Measurements from ENCODE around the gene CORO2B. TPM values are rescaled to one million over a fixed set of nuclear protein-coding genes. Genes with fewer than 3 reads are reported as not detected.

The CORO2B gene
- polyA plus RNA-seq, 1 donor from 2014 or later: 15.1 TPM

GRCh38 chr15:68650901-68651709 lies 72.3 kb downstream of the CORO2B start:
- Histone ChIP-seq H3F3A (ENCODE audit: insufficient read depth, low read length, poor library complexity, severe bottlenecking) (no peaks in the 10 kb centered on the region), H3K79me2 (replicated peaks; ENCODE audit: insufficient read depth, low read length) (no peaks in the 10 kb centered on the region), H3K36me3 (ENCODE audit: insufficient read depth, low read length) (no peaks in the 10 kb centered on the region), H3K27me3 (ENCODE audit: insufficient read depth, low read depth, low read length) (no peaks in the 10 kb centered on the region), H3K9ac (ENCODE audit: low read length) (no peak overlapping the region), H3K4me3 (ENCODE audit: low read length) (no peak overlapping the region), H3K27ac (ENCODE audit: low read length) (no peak overlapping the region), H3K4me2 (ENCODE audit: low read length) (no peak overlapping the region), H3K9me3 (ENCODE audit: low read length) (no peaks in the 10 kb centered on the region), H4K20me1 (ENCODE audit: insufficient read depth) (no peaks in the 10 kb centered on the region), H3K9me2 (ENCODE audit: insufficient read depth, low read length) (no peaks in the 10 kb centered on the region), H2AFZ (ENCODE audit: low read depth, low read length) (no peak overlapping the region)
- TF ChIP-seq TAF1 (IDR thresholded peaks at IDR 0.05; ENCODE audit: low read depth): no peak
- peak; percentile 42 for TF ChIP-seq CTCF (IDR thresholded peaks at IDR 0.05; ENCODE audit: poor library complexity, severe bottlenecking)

DNA sequence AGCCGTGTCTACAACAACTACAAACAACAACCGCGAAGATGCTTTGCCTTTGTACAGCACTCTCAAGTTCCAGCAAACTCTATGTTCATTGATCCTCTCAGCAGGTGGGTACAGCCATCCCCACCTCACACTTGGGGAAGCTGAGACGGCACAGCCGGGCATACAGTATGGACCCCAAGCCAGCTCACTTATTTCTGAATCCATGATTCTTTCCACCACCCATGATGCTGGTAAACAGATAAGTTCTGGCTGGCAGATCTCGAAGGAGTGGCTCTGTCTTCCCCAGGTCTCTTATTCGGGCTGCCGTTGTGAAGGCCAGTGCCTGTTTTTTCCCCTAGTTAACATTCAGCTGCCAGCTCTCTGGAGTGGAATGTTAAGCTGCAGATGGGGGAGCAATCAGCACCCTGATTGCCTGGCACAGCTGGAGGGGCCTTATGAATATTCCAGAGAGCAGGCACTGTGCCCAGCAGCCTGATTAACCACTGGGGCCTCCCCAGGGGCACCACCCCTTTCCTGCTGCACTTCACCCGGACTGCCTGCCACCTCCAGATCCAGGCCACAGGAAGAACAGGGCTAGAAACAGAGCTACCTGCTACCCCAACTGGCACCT lies 73.2 kb downstream of the CORO2B start:
- Histone ChIP-seq H3K9ac (ENCODE audit: low read length) (no peak overlapping the region), H3K36me3 (ENCODE audit: insufficient read depth, low read length) (no peaks in the 10 kb centered on the region), H3K9me3 (ENCODE audit: low read length) (no peaks in the 10 kb centered on the region), H4K20me1 (ENCODE audit: insufficient read depth) (no peaks in the 10 kb centered on the region), H3K9me2 (ENCODE audit: insufficient read depth, low read length) (no peaks in the 10 kb centered on the region), H3K27ac (ENCODE audit: low read length) (no peak overlapping the region), H3K79me2 (replicated peaks; ENCODE audit: insufficient read depth, low read length) (no peaks in the 10 kb centered on the region), H3F3A (ENCODE audit: insufficient read depth, low read length, poor library complexity, severe bottlenecking) (no peaks in the 10 kb centered on the region), H3K4me2 (ENCODE audit: low read length) (no peak overlapping the region), H3K4me3 (ENCODE audit: low read length) (no peak overlapping the region), H3K27me3 (ENCODE audit: insufficient read depth, low read depth, low read length) (no peaks in the 10 kb centered on the region), H2AFZ (ENCODE audit: low read depth, low read length) (no peak overlapping the region)
- TF ChIP-seq SMC3 (conservative IDR thresholded peaks at IDR 0.05; ENCODE audit: poor library complexity) (no peak), EZH2 (IDR thresholded peaks at IDR 0.05; ENCODE audit: borderline replicate concordance, insufficient read depth, low read length, poor library complexity, severe bottlenecking) (no peak), POLR2AphosphoS5 (IDR thresholded peaks at IDR 0.05) (no peak), EP300 (conservative IDR thresholded peaks at IDR 0.05; ENCODE audit: poor library complexity, severe bottlenecking) (no peak), TAF1 (IDR thresholded peaks at IDR 0.05; ENCODE audit: low read depth) (no peak), RAD21 (conservative IDR thresholded peaks at IDR 0.05) (no peak)

DNA sequence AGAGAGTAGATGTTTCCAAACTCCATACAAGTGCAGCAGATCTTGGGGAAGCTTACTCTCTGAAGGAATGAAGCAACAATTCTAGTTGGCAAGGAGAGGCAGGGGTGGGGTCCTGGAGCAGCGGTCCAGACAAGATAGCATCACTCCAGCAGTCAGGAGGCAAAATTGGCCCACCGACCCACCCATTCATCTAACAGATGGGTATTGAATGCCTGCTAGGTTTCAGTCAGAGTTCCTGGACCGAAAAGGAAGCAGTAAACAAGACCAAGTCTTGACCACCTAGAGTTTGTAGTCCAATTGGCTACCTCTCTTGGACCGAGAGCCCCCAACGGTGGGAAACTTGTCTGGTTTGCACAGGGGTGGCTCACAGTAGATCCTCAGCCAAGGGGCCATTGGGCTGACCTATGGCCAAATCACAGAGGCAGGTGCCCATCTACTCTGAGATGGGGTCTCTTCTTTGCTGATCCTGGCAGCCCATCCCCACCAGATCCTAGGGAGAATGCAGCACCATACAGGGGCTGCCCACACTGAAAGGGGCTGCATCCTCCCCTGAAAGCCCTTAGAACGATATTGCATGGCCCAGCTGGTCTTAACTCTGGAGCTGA lies 74.3 kb downstream of the CORO2B start:
- Histone ChIP-seq H3K4me2 (ENCODE audit: low read length) (no peak overlapping the region), H3K27ac (ENCODE audit: low read length) (peak overlapping the region; percentile 55)

More for the DNA sequence above, 74.3 kb downstream of the CORO2B start:
- no peaks in the 10 kb centered on the region for H3F3A ChIP-seq (ENCODE audit: insufficient read depth, low read length, poor library complexity, severe bottlenecking)
- H3K9me2 ChIP-seq (ENCODE audit: insufficient read depth, low read length): no peaks in the 10 kb centered on the region
- H3K79me2 ChIP-seq (replicated peaks; ENCODE audit: insufficient read depth, low read length): no peaks in the 10 kb centered on the region
- H3K36me3 ChIP-seq (ENCODE audit: insufficient read depth, low read length): no peaks in the 10 kb centered on the region
- no peaks in the 10 kb centered on the region for H3K9me3 ChIP-seq (ENCODE audit: low read length)
- no peaks in the 10 kb centered on the region for H4K20me1 ChIP-seq (ENCODE audit: insufficient read depth)
- no peak overlapping the region for H2AFZ ChIP-seq (ENCODE audit: low read depth, low read length)
- H3K9ac ChIP-seq (ENCODE audit: low read length): peak overlapping the region; percentile 13
- no peaks in the 10 kb centered on the region for H3K27me3 ChIP-seq (ENCODE audit: insufficient read depth, low read depth, low read length)
- no peak overlapping the region for H3K4me3 ChIP-seq (ENCODE audit: low read length)
- no peak for TF ChIP-seq CTCF (IDR thresholded peaks at IDR 0.05; ENCODE audit: poor library complexity, severe bottlenecking)
- no peak for TF ChIP-seq SMC3 (conservative IDR thresholded peaks at IDR 0.05; ENCODE audit: poor library complexity)
- no peak for TF ChIP-seq POLR2AphosphoS5 (IDR thresholded peaks at IDR 0.05)
- no peak for TF ChIP-seq RAD21 (conservative IDR thresholded peaks at IDR 0.05)
- TF ChIP-seq EP300 (conservative IDR thresholded peaks at IDR 0.05; ENCODE audit: poor library complexity, severe bottlenecking): no peak
- TF ChIP-seq, protein P1, sequence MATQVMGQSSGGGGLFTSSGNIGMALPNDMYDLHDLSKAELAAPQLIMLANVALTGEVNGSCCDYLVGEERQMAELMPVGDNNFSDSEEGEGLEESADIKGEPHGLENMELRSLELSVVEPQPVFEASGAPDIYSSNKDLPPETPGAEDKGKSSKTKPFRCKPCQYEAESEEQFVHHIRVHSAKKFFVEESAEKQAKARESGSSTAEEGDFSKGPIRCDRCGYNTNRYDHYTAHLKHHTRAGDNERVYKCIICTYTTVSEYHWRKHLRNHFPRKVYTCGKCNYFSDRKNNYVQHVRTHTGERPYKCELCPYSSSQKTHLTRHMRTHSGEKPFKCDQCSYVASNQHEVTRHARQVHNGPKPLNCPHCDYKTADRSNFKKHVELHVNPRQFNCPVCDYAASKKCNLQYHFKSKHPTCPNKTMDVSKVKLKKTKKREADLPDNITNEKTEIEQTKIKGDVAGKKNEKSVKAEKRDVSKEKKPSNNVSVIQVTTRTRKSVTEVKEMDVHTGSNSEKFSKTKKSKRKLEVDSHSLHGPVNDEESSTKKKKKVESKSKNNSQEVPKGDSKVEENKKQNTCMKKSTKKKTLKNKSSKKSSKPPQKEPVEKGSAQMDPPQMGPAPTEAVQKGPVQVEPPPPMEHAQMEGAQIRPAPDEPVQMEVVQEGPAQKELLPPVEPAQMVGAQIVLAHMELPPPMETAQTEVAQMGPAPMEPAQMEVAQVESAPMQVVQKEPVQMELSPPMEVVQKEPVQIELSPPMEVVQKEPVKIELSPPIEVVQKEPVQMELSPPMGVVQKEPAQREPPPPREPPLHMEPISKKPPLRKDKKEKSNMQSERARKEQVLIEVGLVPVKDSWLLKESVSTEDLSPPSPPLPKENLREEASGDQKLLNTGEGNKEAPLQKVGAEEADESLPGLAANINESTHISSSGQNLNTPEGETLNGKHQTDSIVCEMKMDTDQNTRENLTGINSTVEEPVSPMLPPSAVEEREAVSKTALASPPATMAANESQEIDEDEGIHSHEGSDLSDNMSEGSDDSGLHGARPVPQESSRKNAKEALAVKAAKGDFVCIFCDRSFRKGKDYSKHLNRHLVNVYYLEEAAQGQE (IDR thresholded peaks at IDR 0.05; ENCODE audit: borderline replicate concordance): no peak
- no peak for TF ChIP-seq EZH2 (IDR thresholded peaks at IDR 0.05; ENCODE audit: borderline replicate concordance, insufficient read depth, low read length, poor library complexity, severe bottlenecking)

Data from neural cell (in vitro differentiated cells).